Measurements from ENCODE around the gene SLC2A4.
"Not testable (repeated sequence)": the region's sequence is repeated elsewhere in the genome, so short reads cannot be mapped to it uniquely, and the experiment has no call there.

SLC2A4 gene

DNA sequence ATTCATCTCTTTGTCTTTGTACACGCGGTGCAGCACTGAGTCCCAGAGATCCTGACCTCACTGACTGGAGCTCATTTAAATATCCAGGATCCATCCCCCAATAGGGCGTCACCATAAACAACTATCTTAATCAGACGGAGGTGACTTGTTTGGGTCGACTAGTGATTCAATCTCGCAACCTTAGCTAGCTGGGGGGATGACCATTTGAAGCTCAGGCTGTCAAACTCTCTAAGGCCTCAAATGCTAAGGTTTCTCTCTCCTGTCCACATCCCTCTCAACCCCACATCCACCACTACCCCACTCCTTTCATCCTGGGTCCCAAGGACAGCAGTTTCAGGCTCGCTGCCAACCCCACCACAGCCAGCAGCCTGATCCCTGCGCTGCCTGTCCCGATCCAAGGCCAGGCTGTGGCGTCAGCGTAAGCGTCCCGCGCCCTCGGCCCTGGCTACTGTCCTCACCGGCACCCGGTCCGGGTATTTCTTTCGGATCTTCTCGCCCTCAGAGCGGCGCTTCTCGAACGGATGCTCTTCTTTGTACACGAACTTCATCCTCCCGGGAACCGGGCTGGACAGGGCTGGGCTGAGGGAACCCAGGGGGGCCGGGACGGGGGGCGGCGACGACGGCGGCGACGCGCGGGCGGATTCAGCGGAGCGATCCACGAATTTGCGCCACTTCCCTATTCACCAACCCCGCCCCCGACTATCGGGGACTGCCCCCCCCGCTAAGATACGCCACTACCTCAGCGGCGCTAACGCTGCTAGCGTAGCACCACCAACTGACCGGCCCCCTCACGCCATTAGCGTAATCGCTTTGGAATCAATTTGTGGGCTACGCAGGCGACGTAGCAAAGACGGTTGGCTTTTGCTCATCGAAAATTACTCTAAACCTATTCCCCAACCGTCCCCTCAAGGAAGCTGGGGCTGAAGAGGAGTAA lies 39.5 kb upstream of the SLC2A4 start, which contains the start of gene GABARAP:
Gene GABARAP, minus strand, starts transcription at position 667 of the 934 bp plus-strand sequence. Its CDS starts 119 bp downstream, at position 548.
- DNase-seq (peak; percentile 91 to 92), ATAC-seq (peak; percentile 39)
- H3K4me1 Mint-ChIP-seq, result peaks cover 56% of the 10 kb centered on the region
- no peaks in the 10 kb centered on the region for H3K27me3 Mint-ChIP-seq
- no peaks in the 10 kb centered on the region for H3K9me3 Mint-ChIP-seq
- peak within 1 kb of the TSS; percentile 98 to 100 for H3K4me3 Mint-ChIP-seq
- peak within 1 kb of the TSS; percentile 97 to 99 for H3K27ac Mint-ChIP-seq

DNA sequence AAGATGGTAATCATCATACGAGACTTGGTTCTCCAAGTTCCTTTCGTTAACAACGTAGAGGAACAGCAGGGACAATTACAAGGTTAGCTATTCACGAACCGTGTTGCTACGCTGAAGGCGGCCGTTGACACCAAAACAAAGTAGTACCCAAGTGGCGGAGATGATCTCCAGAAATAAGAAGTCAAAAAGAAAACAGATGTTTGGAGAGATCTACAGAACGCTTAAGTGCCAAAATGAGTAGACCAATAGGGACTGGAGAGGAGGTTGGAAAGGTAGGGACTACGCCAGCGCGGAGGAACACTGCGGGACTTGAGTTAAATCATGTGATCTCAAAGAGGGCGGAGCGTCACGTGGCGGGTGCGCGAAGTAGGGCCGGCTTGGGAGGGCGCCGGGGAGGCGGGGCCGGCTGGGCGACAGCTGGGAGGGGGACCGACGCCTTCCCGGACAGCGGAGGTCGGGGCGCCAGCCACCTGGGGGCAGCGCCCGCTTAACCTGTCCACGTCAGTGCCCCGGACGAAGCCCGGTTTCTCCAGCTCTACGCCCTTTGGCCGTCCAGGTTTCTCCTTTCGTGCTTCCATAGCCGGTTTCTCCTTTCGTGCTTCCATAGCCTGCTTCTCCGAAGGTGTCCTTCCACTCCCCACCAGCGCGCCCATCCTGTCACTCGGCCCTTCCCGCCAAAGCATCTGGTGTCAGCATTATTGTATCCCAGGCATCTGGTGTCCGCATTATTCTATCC lies 38.6 kb upstream of the SLC2A4 start:
- Mint-ChIP-seq H3K27me3 (no peaks in the 10 kb centered on the region), H3K4me3 (peak overlapping the region; percentile 98 to 100), H3K4me1 (peaks cover 50% of the 10 kb centered on the region), H3K27ac (peak overlapping the region; percentile 96 to 99), H3K9me3 (no peaks in the 10 kb centered on the region)
- ATAC-seq, result peak; percentile 59
- DNase-seq, result peak; percentile 90 to 91

DNA sequence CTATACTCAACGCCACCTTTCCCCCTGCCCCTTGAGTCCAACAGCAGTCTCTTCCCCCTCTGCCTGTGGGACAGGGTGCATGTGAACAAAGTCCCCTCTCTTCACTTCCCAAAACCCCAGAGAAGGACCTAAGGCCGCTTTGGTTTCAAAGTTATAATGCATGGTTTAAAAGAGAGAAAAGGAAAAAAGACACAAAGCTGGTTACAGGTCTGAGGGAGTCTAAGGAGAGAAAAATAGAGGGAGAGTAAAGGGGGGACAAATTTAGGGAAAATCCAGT lies 38.1 kb upstream of the SLC2A4 start:
- H3K9me3 Mint-ChIP-seq, result no peaks in the 10 kb centered on the region
- no peaks in the 10 kb centered on the region for H3K27me3 Mint-ChIP-seq
- ATAC-seq (no peak), DNase-seq (no peak)
- peaks cover 50% of the 10 kb centered on the region for H3K4me1 Mint-ChIP-seq
- H3K4me3 Mint-ChIP-seq, result peak overlapping the region; percentile 98 to 100
- H3K27ac Mint-ChIP-seq, result peak overlapping the region; percentile 41 to 94

DNA sequence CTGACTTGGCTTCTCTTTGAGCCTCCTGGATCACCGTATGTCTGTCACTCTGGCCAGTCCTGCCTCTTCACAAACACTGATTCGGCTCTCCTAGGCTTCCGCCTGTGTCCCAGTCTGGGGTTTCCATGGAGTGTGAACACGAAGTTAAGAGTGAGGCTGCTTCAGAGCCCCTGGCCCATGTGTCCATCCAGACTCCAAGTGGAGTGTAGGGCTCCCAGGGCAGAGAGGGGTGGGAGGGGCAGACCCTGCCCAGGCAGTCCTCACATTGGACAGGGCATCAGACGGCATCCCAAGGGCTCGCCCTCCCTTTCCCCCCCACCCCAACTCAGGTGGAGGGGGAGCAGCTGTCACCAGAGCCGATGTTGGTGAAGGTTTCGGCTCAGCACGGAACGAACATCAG lies 37.7 kb upstream of the SLC2A4 start:
- H3K27ac Mint-ChIP-seq, H3K9me3 Mint-ChIP-seq, H3K4me3 Mint-ChIP-seq, DNase-seq, ATAC-seq, H3K27me3 Mint-ChIP-seq: not testable (repeated sequence)
- H3K4me1 Mint-ChIP-seq, result peaks cover 55% of the 10 kb centered on the region

DNA sequence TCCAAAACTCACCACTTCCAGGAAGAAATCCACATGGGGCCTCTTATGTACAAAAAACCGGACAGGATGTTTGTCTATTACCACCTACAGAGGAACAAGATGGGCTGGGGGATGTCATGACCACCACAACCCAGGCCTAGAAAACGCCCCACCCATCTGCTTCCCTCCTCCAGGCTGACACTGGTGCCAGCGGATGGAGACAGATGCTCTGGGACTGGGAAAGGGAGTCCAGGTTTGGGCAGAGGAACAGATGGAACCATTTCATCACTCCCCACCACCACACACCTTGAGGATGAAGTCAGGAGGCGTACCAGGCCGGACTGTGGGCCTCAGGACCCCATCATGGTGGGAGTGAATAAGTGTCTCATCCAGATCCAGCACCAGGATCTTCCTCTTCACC lies 34.7 kb upstream of the SLC2A4 start:
- no peaks in the 10 kb centered on the region for H3K9me3 Mint-ChIP-seq
- peaks cover 48% of the 10 kb centered on the region for H3K4me1 Mint-ChIP-seq
- peak overlapping the region in 1 of 2 donors; percentile 74 for H3K27ac Mint-ChIP-seq
- H3K4me3 Mint-ChIP-seq, result no peak overlapping the region
- H3K27me3 Mint-ChIP-seq, result no peaks in the 10 kb centered on the region
- DNase-seq (no peak), ATAC-seq (no peak)

DNA sequence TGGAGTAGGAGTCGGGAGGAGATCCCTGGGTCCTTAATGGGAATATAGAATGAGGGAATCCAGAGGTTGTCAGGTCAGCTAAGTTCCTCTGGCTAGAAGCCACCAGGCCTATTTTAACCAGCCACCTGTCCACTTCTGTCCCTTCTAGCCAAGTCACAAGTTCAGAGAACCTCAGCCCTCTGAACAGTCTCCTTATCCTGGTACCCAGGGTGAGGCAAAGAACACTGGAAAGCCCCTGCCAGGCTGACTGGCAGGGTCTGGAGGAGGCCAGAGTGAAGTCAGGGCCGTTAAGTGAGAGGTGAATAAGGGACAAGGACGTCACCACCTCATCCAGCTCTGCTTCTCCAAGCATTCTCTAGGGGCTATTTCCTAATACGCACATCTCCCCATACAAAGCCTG lies 32.7 kb upstream of the SLC2A4 start:
- Mint-ChIP-seq H3K27me3 (no peaks in the 10 kb centered on the region), H3K4me3 (peak overlapping the region; percentile 66 to 80), H3K9me3 (no peaks in the 10 kb centered on the region), H3K27ac (peak overlapping the region in 1 of 2 donors; percentile 40), H3K4me1 (peaks cover 48% of the 10 kb centered on the region)
- ATAC-seq, result no peak
- DNase-seq, result no peak

DNA sequence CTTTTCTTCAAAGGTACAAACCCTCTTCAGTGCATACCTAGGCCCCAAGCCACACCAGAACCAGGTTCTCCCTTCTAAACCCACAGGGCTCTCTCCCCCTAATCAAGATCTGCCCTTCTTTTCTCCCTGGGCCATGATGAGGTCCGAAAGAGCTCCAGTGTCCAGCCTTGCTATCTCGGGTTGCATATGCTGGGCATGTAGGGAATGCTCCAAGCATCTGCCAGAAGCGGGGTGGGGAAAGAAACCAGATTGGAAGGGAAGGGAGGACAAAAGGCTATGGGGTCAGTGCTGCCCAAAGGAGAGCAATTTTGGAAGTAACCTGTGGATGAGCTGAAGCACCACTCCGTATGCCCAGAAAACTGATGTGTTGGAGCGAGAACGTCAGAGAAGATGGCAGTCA lies 32.3 kb upstream of the SLC2A4 start:
- peaks cover 52% of the 10 kb centered on the region for H3K4me1 Mint-ChIP-seq
- H3K9me3 Mint-ChIP-seq, result no peaks in the 10 kb centered on the region
- peak overlapping the region in 1 of 2 donors; percentile 91 for H3K27ac Mint-ChIP-seq
- ATAC-seq, result no peak
- H3K27me3 Mint-ChIP-seq, result no peaks in the 10 kb centered on the region
- no peak for DNase-seq
- H3K4me3 Mint-ChIP-seq, result peak overlapping the region; percentile 66 to 80

DNA sequence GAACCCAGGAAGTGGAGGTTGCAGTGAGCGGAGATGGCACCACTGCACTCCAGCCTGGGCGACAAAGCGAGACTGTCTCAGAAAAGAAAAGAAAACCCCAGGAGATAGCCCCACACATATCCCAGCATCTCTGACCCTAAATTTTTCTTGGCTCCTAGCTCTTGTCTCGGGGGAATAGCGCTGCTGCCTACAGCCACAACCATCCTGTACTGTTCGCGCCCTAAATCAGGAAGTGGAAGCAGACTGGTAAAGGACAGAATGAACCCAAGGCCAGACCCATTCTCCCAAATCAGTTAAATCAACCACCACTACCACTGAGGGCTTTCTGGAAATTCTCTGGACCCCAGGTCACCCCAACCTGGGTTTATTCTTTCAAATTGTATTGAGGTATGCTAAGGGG lies 31.7 kb upstream of the SLC2A4 start:
- Mint-ChIP-seq H3K9me3 (no peaks in the 10 kb centered on the region), H3K4me1 (peaks cover 58% of the 10 kb centered on the region)

DNA sequence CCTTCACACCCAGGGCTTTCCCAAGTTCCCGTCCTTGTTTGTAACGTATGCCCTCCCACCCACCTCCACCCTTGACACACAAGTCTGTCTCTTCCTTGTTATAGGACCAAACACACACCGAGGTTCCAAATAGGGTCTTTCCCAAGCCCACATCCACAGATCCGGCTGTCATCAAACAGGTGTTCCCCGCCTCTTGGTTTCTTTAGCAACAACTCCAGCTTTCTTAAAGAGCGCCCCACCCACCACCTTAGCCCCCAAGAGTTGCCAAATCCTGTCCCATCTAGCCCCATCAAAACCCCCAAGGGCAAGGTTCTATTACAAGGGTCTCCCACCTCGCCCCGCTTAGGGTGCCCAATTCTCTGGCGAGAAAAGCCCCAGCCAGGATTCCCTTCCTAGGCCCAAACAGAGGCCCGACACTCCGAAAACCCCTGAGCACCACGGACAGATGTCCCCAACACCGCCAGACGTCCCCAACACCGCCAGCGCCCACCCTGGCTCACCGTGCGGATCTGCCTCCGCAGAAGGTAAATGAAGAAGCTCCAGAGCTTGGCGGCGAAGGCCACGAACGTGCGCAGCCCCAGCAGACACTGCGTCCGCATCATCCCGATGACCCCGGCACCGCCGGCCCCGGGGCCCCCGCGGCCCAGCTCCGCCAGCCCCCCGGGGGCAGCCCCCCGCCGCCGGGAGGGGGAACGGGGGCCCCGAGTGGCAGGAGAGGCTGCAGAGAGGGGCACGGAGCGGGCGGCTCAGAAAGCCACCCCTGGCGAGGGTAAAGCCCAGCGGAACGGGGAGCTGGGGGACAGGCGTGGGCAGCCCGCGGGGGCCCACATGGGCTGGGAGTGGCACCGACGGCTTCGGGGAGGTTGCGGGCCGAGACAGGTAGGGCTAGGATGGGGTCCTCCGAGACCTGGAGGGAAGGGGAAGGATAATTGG lies 30.6 kb upstream of the SLC2A4 start:
- H3K27me3 Mint-ChIP-seq, result no peaks in the 10 kb centered on the region
- H3K9me3 Mint-ChIP-seq, result no peaks in the 10 kb centered on the region
- peak overlapping the region; percentile 94 to 99 for H3K4me3 Mint-ChIP-seq
- peak; percentile 27 for ATAC-seq
- no peak for DNase-seq
- H3K4me1 Mint-ChIP-seq, result peaks cover 60% of the 10 kb centered on the region
- peak overlapping the region; percentile 97 to 98 for H3K27ac Mint-ChIP-seq

More for the DNA sequence above, 31.7 kb upstream of the SLC2A4 start:
- ATAC-seq, result no peak
- Mint-ChIP-seq H3K4me3 (peak overlapping the region; percentile 94 to 99), H3K27ac (peak overlapping the region in 1 of 2 donors; percentile 91), H3K27me3 (no peaks in the 10 kb centered on the region)
- DNase-seq, result no peak

DNA sequence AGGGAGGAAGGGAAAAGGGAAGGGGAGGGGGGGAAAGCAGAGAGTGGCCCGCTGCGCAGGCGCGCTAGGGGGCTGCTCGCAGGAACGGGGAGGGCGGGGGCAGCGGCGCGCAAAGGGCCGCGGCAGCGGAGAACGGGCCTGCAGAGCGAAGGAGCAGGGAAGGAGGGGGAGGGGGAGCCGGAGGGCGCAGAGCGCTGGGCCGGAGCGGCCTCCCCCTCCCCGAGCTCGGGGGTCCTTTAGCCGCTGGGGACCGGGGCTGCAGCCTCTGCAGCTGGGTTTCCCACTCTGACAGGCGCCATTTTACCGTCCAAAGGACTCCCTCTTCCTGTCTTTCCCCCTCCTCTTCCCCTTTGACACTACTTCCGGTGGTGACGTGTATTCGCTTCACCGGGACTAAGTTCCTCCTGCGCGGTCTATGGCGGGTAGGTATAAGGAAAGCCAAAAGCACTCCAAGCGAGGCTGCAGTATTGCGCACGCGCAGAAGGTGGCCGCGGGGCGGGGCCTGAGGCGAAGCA lies 29.8 kb upstream of the SLC2A4 start, which contains the start of gene CTDNEP1:
Gene CTDNEP1, minus strand, starts transcription at position 74 of the 515 bp plus-strand sequence. CDS start 438 bp downstream, outside the sequence.
- Mint-ChIP-seq H3K27me3 (no peaks in the 10 kb centered on the region), H3K4me1 (peaks cover 54% of the 10 kb centered on the region), H3K9me3 (no peaks in the 10 kb centered on the region), H3K4me3 (peak within 1 kb of the TSS; percentile 94 to 99), H3K27ac (peak within 1 kb of the TSS; percentile 98 to 100)
- ATAC-seq (peak; percentile 96), DNase-seq (peak; percentile 99 to 100)

DNA sequence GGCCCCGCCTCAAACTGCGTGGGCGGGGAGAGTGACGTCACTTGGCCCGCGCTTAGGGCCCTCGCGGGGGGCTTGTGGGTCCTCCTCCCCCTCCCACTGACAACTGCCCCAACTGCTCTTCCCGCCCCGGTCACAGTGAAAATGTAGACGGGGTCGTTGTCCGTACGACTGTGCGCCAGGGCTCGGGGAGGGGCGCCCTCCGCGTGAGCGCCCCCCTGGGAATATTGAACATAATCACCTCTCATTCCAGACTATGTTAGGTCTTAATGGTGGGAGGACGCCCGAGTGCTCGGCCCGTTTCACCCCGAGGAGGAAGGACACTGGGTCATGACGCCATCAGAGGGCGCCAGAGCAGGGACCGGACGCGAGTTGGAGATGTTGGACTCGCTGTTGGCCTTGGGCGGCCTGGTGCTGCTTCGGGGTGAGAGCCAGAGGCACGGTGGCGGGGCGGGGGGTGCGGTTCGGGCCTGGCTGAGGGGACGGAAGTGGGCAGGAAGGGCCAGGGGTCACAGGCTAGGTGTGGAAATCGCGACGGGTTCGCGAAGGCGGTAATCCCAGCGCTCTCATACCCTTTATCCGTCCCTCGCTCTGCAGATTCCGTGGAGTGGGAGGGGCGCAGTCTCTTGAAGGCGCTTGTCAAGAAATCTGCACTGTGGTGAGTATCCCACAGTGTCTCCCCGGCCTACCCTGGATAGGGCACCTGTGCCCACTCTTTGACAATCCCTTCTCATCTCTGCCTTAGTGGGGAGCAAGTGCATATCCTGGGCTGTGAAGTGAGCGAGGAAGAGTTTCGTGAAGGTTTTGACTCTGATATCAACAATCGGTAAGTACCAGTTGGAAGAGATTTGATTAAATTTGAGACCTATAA lies 29.1 kb upstream of the SLC2A4 start, which contains the start of gene ELP5:
Gene ELP5, plus strand, starts transcription at position 40 of the 868 bp plus-strand sequence. Its CDS starts 336 bp downstream, at position 376.
- DNase-seq, result peak; percentile 92 to 93
- peak; percentile 79 for ATAC-seq
- peak within 1 kb of the TSS; percentile 94 to 99 for H3K4me3 Mint-ChIP-seq
- H3K27ac Mint-ChIP-seq, result peak within 1 kb of the TSS; percentile 98 to 100
- H3K27me3 Mint-ChIP-seq, result no peaks in the 10 kb centered on the region
- peaks cover 51% of the 10 kb centered on the region for H3K4me1 Mint-ChIP-seq
- H3K9me3 Mint-ChIP-seq, result no peaks in the 10 kb centered on the region

DNA sequence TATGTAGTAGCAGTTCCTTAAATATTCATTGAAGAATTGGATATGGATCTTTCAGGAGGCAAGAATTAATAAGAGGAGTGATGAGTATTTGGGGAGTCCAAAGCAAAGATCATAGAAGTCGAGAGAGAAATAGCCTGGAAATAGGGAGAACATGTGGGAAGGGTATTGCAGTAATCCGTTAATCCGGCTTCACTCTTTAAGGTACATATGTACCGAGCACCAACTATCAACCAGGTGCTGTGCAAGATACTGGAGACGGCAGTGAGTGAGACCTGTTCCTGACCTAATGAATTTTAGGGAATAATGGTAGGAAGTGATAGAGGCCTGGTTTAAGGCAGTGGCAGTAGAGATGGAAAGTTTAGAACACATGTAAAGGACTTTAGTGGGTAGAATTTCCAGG lies 28.4 kb upstream of the SLC2A4 start:
- Mint-ChIP-seq H3K9me3 (no peaks in the 10 kb centered on the region), H3K27ac (peak overlapping the region; percentile 98 to 100), H3K4me3 (peak overlapping the region; percentile 94 to 99), H3K27me3 (no peaks in the 10 kb centered on the region), H3K4me1 (peaks cover 51% of the 10 kb centered on the region)
- no peak for DNase-seq
- ATAC-seq, result no peak

DNA sequence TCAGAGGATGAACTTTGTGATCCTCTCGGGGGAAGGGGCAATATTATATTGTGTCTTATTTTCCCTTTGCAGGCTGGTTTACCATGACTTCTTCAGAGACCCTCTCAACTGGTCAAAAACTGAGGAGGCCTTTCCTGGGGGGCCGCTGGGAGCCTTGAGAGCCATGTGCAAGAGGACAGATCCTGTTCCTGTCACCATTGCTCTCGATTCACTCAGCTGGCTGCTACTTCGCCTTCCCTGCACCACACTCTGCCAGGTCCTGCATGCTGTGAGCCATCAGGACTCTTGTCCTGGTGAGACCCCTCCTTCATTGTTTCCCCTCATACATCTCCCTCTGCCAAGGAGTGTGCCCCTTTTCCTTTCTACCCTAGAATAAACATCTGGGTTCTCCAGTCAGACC lies 27.0 kb upstream of the SLC2A4 start:
- ATAC-seq (no peak), DNase-seq (no peak)
- Mint-ChIP-seq H3K27me3 (no peaks in the 10 kb centered on the region), H3K27ac (peak overlapping the region; percentile 14 to 79), H3K4me1 (peaks cover 52% of the 10 kb centered on the region), H3K9me3 (no peaks in the 10 kb centered on the region), H3K4me3 (peak overlapping the region in 1 of 2 donors; percentile 43)

Data from stimulated activated naive CD8-positive, alpha-beta T cell treated with anti-CD3 and anti-CD28 coated beads, Interleukin-15, amount 100 ng/mL, for 72 hours (primary cell).